H1 (cell line): ENCODE data around the gene DARS1. TPM values are rescaled to one million over a fixed set of nuclear protein-coding genes. Genes with fewer than 3 reads are reported as not detected.

Experiments used
- ATF3 ChIP-seq: IDR thresholded peaks from 2 replicates; pipeline ENCODE4 v1.6.1; 2011; ENCODE audit warnings: low read depth, mild to moderate bottlenecking, low read length; ENCODE audit not compliant: insufficient read depth
- BCL11A ChIP-seq, 2 experiments: IDR thresholded peaks; one replicate each; pipeline ENCODE4 v1.6.1; 2011; ENCODE audit warnings: low read depth in 2 of 2, low read length in 2 of 2, mild to moderate bottlenecking in 2 of 2
- BRCA1 ChIP-seq: IDR thresholded peaks from 2 replicates; pipeline ENCODE4 v1.6.1; 2012; ENCODE audit warnings: low read depth, low read length, improper control_type of control experiment
- CHD7 ChIP-seq: fragments of 300-600 bp; sonication (generic); IDR thresholded peaks from 2 replicates; pipeline ENCODE4 v1.7.1; 2012; ENCODE audit warnings: low read length, moderate library complexity, mild to moderate bottlenecking, inconsistent platforms; ENCODE audit not compliant: insufficient replicate concordance
- CTCF ChIP-seq, 3 experiments: IDR thresholded peaks; 1 replicate in 2 of 3; 2 replicates in 1 of 3; pipeline versions ENCODE4 v1.5.1 to v1.6.1; 2011; ENCODE audit warnings: low read length in 3 of 3, mild to moderate bottlenecking in 3 of 3, inconsistent platforms in 2 of 3, low read depth in 1 of 3, moderate library complexity in 1 of 3; ENCODE audit not compliant: insufficient read depth in 1 of 3; ENCODE audit errors: control extremely low read depth in 1 of 3
- HDAC6 ChIP-seq: IDR thresholded peaks from one replicate; pipeline ENCODE4 v1.7.1; 2012; ENCODE audit warnings: low read depth, mild to moderate bottlenecking, inconsistent platforms, low read length, moderate library complexity
- KDM1A ChIP-seq: fragments of 200-600, 300-600 bp; sonication (generic); IDR thresholded peaks from 2 replicates; pipeline ENCODE4 v1.7.1; 2016; ENCODE audit warnings: mild to moderate bottlenecking, low read length, borderline replicate concordance
- SAP30 ChIP-seq: fragments of 300-600 bp; sonication (generic); IDR thresholded peaks from 2 replicates; pipeline ENCODE4 v1.7.1; 2012; ENCODE audit warnings: low read length, moderate library complexity, mild to moderate bottlenecking, inconsistent platforms; ENCODE audit not compliant: insufficient read depth, insufficient replicate concordance
- polyA plus RNA-seq, 7 experiments: library from polyadenylated mRNA; depleted of rRNA in 3 of 7; stranded (reverse) in 5 of 7; unstranded in 2 of 7; fragments of >200 nt in 5 of 7; fragments of 200-250 nt in 2 of 7; gene quantifications; 1 replicate in 5 of 7; 2 replicates in 1 of 7; 4 replicates in 1 of 7; pipeline versions ENCODE4 v1.2.1 to v1.2.3, GENCODE V29; 2011 to 2013; ENCODE audit warnings: missing spikeins in 2 of 7, mixed read lengths in 2 of 7
- total RNA-seq: library from RNA; stranded (reverse); fragmentation: NEBNext Ultra II Directional; extraction: Animal tissue kit (Norgen Biotek cat#: 25700); gene quantifications from 2 replicates; pipeline ENCODE4 v1.2.1, GENCODE V29; 2021

DARS1 gene
- total and polyA plus RNA-seq, 2 of the 8 experiments (the other 6 are each of a cell fraction or from before 2014, with no cell fraction given): 61.7 to 85.9 TPM

DNA sequence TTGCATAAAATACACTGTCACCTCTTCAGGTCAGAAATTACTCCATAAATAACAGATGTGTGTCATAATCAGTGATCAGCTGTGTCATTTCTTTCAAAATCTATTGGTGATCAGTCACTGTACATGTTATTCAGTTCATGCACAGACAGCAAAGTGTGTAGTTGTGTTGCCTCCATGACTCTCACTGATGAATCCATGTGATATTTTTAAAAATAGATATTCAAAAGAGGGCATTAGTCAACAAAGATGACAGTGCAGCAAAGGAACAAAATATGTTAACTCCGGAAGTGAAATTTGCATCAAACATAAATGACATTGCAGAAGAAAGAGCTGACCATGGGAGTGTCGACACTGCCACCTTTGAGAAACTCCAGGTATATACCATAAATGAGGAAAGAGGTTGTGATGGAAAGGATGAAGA, 92.0 kb downstream of the DARS1 start (continued):
- TF ChIP-seq CHD7: no peak
- TF ChIP-seq HDAC6: no peak
- TF ChIP-seq KDM1A: no peak
- TF ChIP-seq BRCA1: no peak
- TF ChIP-seq ATF3: no peak
- no peak for TF ChIP-seq CTCF (IDR thresholded peaks at IDR 0.05; ENCODE audit: control extremely low read depth in 1 of 3, insufficient read depth in 1 of 3, low read depth in 1 of 3, low read length in 3 of 3)
- no peak for TF ChIP-seq SAP30
- no peak for TF ChIP-seq BCL11A (IDR thresholded peaks at IDR 0.05; ENCODE audit: low read depth in 2 of 2, low read length in 2 of 2)
